HL-60 (cell line): ENCODE results near the gene AGER.

Experiments
- DNase-seq, 2 experiments: peaks; one replicate each; pipeline ENCODE4 v3.0.0-alpha.2; 2010 to 2020; ENCODE audit warnings: low read depth in 1 of 2, low spot score in 1 of 2
- H3K27ac ChIP-seq: fragments of 250-450 bp; sonication (Bioruptor Pico); replicated peaks from 2 replicates; pipeline ENCODE4 v1.5.1; 2020; ENCODE audit warnings: mild to moderate bottlenecking, moderate library complexity
- H3K27me3 ChIP-seq: fragments of 250-450 bp; sonication (Bioruptor Pico); 2 replicates; pipeline ENCODE4 v1.5.1; 2021; ENCODE audit warnings: mild to moderate bottlenecking, moderate library complexity; ENCODE audit not compliant: insufficient read depth, poor library complexity, severe bottlenecking
- H3K4me3 ChIP-seq: replicated peaks from 2 replicates; pipeline ENCODE4 v1.5.1; 2011; ENCODE audit warnings: mild to moderate bottlenecking, control low read depth, low read length; ENCODE audit not compliant: insufficient read depth
- CTCF ChIP-seq: IDR thresholded peaks from one replicate; pipeline ENCODE4 v1.5.1; 2011; ENCODE audit warnings: low read length, control low read depth, inconsistent platforms; ENCODE audit not compliant: insufficient read depth
- GABPA ChIP-seq: IDR thresholded peaks from 2 replicates; pipeline ENCODE4 v1.6.1; 2012; ENCODE audit warnings: low read depth
- POLR2AphosphoS5 ChIP-seq: IDR thresholded peaks from 2 replicates; pipeline ENCODE4 v1.6.1; 2012; ENCODE audit warnings: low read depth
- REST ChIP-seq: IDR thresholded peaks from 2 replicates; pipeline ENCODE4 v1.6.1; 2012; ENCODE audit warnings: low read depth; ENCODE audit not compliant: insufficient replicate concordance
- SPI1 ChIP-seq: IDR thresholded peaks from 2 replicates; pipeline ENCODE4 v1.6.1; 2012; ENCODE audit warnings: low read depth, mild to moderate bottlenecking, borderline replicate concordance

Gene AGER

GRCh38 chr6:32208996-32209395, 24.9 kb upstream of the AGER start:
- H3K27ac ChIP-seq, result no peak overlapping the region
- DNase-seq, result no peak
- H3K27me3 ChIP-seq, result no peaks in the 10 kb centered on the region
- H3K4me3 ChIP-seq, result no peak overlapping the region
- TF ChIP-seq REST (no peak), POLR2AphosphoS5 (no peak), CTCF (no peak), SPI1 (no peak), GABPA (no peak)

GRCh38 chr6:32204268-32204715, 20.2 kb upstream of the AGER start:
- TF ChIP-seq POLR2AphosphoS5, result no peak
- no peak for TF ChIP-seq SPI1
- TF ChIP-seq GABPA, result no peak
- TF ChIP-seq CTCF, result no peak
- no peak for TF ChIP-seq REST
- H3K27ac ChIP-seq, result no peak overlapping the region

GRCh38 chr6:32203426-32204267, 19.6 kb upstream of the AGER start:
- no peaks in the 10 kb centered on the region for H3K27me3 ChIP-seq
- no peak overlapping the region for H3K27ac ChIP-seq
- DNase-seq, result no peak
- no peak overlapping the region for H3K4me3 ChIP-seq
- TF ChIP-seq SPI1, result no peak
- no peak for TF ChIP-seq CTCF
- TF ChIP-seq POLR2AphosphoS5, result no peak
- no peak for TF ChIP-seq GABPA
- no peak for TF ChIP-seq REST

More at GRCh38 chr6:32204268-32204715, 20.2 kb upstream of the AGER start:
- Histone ChIP-seq H3K27me3 (no peaks in the 10 kb centered on the region), H3K4me3 (no peak overlapping the region)
- no peak for DNase-seq
